ENCODE data around the gene GRM7. TPM values are rescaled to one million over a fixed set of nuclear protein-coding genes. Genes with fewer than 3 reads are reported as not detected.
A peak's percentile ranks its signal among the peaks of the same experiment; 100 is the strongest.

The GRM7 gene
- total RNA-seq, 1 experiment from 2014 or later = not detected

DNA sequence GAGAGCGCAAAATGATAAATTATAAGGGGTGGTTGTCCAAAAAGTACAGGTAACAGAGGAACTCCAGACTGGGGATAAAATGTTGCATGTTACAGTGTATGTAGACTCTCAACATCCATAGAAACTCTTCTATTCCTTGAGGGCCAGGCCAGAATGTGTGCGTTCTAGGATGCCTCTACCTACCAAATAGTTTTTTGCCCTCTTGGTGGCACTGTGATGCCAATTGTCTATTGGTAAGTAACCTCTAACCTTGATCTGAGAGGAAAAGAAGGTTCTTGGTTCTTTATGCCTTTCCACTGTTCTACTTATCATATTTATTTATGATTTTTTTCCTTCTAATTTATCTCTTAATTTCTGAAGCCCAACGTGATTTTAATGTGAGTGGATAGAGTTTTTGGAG, 424.6 kb downstream of the GRM7 start:
- H3K27me3 ChIP-seq (replicated peaks; ENCODE audit: insufficient read depth, low read depth, low read length, poor library complexity) = no peaks in the 10 kb centered on the region
- no peak for TF ChIP-seq EZH2 (IDR thresholded peaks at IDR 0.05; ENCODE audit: borderline replicate concordance, low read depth, low read length, poor library complexity, severe bottlenecking)
- TF ChIP-seq, protein P1, sequence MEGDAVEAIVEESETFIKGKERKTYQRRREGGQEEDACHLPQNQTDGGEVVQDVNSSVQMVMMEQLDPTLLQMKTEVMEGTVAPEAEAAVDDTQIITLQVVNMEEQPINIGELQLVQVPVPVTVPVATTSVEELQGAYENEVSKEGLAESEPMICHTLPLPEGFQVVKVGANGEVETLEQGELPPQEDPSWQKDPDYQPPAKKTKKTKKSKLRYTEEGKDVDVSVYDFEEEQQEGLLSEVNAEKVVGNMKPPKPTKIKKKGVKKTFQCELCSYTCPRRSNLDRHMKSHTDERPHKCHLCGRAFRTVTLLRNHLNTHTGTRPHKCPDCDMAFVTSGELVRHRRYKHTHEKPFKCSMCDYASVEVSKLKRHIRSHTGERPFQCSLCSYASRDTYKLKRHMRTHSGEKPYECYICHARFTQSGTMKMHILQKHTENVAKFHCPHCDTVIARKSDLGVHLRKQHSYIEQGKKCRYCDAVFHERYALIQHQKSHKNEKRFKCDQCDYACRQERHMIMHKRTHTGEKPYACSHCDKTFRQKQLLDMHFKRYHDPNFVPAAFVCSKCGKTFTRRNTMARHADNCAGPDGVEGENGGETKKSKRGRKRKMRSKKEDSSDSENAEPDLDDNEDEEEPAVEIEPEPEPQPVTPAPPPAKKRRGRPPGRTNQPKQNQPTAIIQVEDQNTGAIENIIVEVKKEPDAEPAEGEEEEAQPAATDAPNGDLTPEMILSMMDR (conservative IDR thresholded peaks at IDR 0.05; ENCODE audit: low read depth, low read length) = peak; percentile 52
- intact Hi-C loops (cut with micrococcal nuclease; ENCODE audit: unreplicated experiment) = loop anchor here (10.0 kb wide), 2 partner anchors 259 to 829 kb away; no protein-coding TSS in a partner anchor
- CTCF ChIA-PET = interaction anchor here (0.6 kb wide), 1 partner anchor 9 kb away, joined by 3 read pairs; no protein-coding TSS in a partner anchor
- peak; percentile 47 for DNase-seq (ENCODE audit: low spot score)
- H3K4me1 ChIP-seq (ENCODE audit: insufficient read depth, low read length, poor library complexity, severe bottlenecking) = no peaks in the 10 kb centered on the region
- no peaks in the 10 kb centered on the region for H3K9me3 ChIP-seq (ENCODE audit: low read depth, low read length, poor library complexity, severe bottlenecking)
- H3K27ac ChIP-seq (ENCODE audit: low read depth, low read length, poor library complexity, severe bottlenecking) = no peak overlapping the region
- no TSS peak for BruUV-seq (replicated peaks)
- H3K36me3 ChIP-seq (ENCODE audit: insufficient read depth, low read length, poor library complexity, severe bottlenecking) = no peaks in the 10 kb centered on the region
- H3K4me3 ChIP-seq (ENCODE audit: low read depth, low read length, poor library complexity, severe bottlenecking) = no peak overlapping the region
- POLR2A ChIA-PET (ENCODE audit: low non-redundant PET) = no interaction called here

DNA sequence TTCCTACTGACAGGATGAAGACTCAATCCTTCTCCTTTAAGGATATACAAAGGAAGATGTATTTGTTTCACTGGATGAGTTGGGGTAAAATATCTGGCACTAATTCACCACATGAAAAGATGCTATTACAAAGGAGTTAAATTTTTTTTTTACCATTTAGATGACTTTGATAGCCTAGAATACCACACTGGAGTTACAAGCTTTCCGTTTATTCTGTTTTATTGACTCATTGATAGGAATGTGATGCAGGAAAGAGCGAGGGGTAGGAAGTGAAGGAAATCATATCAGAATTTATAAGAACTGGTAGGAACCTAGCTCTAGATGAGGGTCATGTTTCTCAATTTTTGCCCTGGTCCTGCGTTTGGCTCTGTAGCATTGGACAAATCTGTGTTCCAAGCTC, 427.2 kb downstream of the GRM7 start:
- DNase-seq (ENCODE audit: low spot score) = no peak
- Histone ChIP-seq H3K27ac (ENCODE audit: low read depth, low read length, poor library complexity, severe bottlenecking) (no peak overlapping the region), H3K9me3 (ENCODE audit: low read depth, low read length, poor library complexity, severe bottlenecking) (no peaks in the 10 kb centered on the region), H3K4me1 (ENCODE audit: insufficient read depth, low read length, poor library complexity, severe bottlenecking) (no peaks in the 10 kb centered on the region), H3K4me3 (ENCODE audit: low read depth, low read length, poor library complexity, severe bottlenecking) (no peak overlapping the region), H3K36me3 (ENCODE audit: insufficient read depth, low read length, poor library complexity, severe bottlenecking) (no peaks in the 10 kb centered on the region), H3K27me3 (replicated peaks; ENCODE audit: insufficient read depth, low read depth, low read length, poor library complexity) (no peaks in the 10 kb centered on the region)
- BruUV-seq (replicated peaks) = no TSS peak
- TF ChIP-seq, protein P1 (conservative IDR thresholded peaks at IDR 0.05; ENCODE audit: low read depth, low read length) = no peak
- ChIA-PET POLR2A (ENCODE audit: low non-redundant PET) (no interaction called here), CTCF (no interaction called here)
- intact Hi-C loops (cut with micrococcal nuclease; ENCODE audit: unreplicated experiment) = loop anchor here (10.0 kb wide), 2 partner anchors 257 to 827 kb away; no protein-coding TSS in a partner anchor

DNA sequence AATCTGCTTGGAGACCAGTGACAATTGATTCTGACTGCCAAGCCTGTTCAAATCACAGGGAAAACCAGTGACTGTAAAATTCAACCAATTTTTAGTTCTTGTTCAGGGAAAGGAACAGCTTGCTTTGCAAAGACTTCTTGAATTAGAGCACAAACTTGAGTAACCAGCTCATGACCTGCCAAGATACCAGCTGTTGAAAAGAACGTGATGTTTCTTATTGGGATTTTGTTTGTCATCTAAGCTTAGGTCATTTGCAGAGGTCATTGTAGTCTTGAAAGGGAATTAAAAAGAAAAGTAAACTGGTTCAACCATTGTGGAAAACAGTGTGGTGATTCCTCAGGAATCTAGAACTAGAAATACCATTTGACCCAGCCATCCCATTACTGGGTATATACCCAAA, 428.2 kb downstream of the GRM7 start:
- intact Hi-C loops (cut with micrococcal nuclease; ENCODE audit: unreplicated experiment) = loop anchor here (10.0 kb wide), 2 partner anchors 256 to 826 kb away; no protein-coding TSS in a partner anchor
- POLR2A ChIA-PET (ENCODE audit: low non-redundant PET) = no interaction called here
- H3K4me3 ChIP-seq (ENCODE audit: low read depth, low read length, poor library complexity, severe bottlenecking) = no peak overlapping the region

More for the DNA sequence above, 428.2 kb downstream of the GRM7 start:
- Histone ChIP-seq H3K36me3 (ENCODE audit: insufficient read depth, low read length, poor library complexity, severe bottlenecking) (no peaks in the 10 kb centered on the region), H3K4me1 (ENCODE audit: insufficient read depth, low read length, poor library complexity, severe bottlenecking) (no peaks in the 10 kb centered on the region), H3K27ac (ENCODE audit: low read depth, low read length, poor library complexity, severe bottlenecking) (no peak overlapping the region), H3K27me3 (replicated peaks; ENCODE audit: insufficient read depth, low read depth, low read length, poor library complexity) (no peaks in the 10 kb centered on the region), H3K9me3 (ENCODE audit: low read depth, low read length, poor library complexity, severe bottlenecking) (no peaks in the 10 kb centered on the region)
- DNase-seq (ENCODE audit: low spot score) = no peak
- CTCF ChIA-PET = no interaction called here
- BruUV-seq (replicated peaks) = no TSS peak
- TF ChIP-seq, protein P1 (conservative IDR thresholded peaks at IDR 0.05; ENCODE audit: low read depth, low read length) = no peak
- TF ChIP-seq EZH2 (IDR thresholded peaks at IDR 0.05; ENCODE audit: borderline replicate concordance, low read depth, low read length, poor library complexity, severe bottlenecking) = no peak

Measured in A673 (cell line).